H54 (cell line): ENCODE measurements around the gene SOX6.
"Not testable (repeated sequence)": the region's sequence is repeated elsewhere in the genome, so short reads cannot be mapped to it uniquely, and the experiment has no call there.

Source experiments
- DNase-seq: peaks from one replicate; pipeline ENCODE4 v3.0.0; 2011; ENCODE audit warnings: low spot score, mixed read lengths; ENCODE audit not compliant: insufficient read length
- FAIRE-seq: peaks from 3 replicates; lab custom pipeline; 2011; peaks lifted over from hg19 to GRCh38; lab: Jason Lieb, UNC
- POLR2A ChIP-seq: IDR thresholded peaks from 2 replicates; pipeline ENCODE4 v1.6.1; 2011; ENCODE audit warnings: low read depth, mild to moderate bottlenecking, low read length

SOX6 gene

DNA sequence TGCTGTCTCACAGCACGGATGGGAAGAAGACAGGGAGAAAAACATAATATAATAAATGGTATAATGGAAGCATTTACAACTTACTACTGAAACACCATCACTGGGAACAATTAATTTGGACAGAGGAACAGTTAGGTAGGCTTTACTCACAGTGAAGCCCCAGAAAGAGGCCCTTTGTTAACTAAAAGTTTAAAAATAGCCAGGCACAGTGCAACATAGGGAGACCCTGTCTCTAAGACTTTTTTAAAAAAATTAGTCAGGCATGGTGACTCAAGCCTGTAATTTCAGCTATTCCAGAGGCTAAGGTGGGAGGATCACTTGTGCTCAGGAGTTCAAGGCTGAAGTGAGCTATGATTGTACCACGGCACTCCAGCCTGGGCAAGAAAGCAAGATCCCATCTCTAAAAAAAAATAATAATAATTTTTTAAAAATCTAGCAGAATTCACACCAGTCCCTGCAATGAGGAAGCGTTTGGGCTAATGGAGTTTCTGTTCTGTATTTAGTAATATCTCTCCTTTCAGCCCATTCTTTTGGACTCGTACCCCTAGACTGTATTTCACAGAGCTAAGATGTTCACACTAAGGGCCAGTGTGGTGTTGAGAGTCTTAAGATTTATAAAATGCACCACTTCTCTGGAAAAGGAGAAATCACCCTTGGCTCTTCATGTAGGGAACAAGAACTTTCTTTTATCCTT is 275.5 kb downstream of the SOX6 start:
- no peak for TF ChIP-seq POLR2A
- FAIRE-seq = no peak
- no peak for DNase-seq

DNA sequence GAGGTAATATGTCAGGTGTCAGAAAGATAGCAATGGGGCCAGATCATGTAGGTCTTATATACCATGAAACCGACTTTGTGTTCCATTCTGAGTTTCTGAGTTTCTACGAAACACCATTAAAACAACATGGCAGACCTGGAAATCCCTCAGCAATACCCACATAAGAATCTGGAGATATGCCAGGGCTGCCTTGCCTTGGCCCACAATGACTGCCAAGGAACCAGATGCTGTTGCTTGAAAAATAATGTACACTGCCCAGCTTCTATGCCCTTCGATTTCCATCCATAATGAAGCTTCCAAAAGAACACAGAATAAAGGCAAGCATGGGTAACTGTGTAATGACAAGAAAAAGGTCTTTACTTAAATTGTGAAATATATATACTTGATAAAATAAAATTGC is 277.4 kb downstream of the SOX6 start:
- DNase-seq (no peak), FAIRE-seq (no peak)
- TF ChIP-seq POLR2A = no peak

DNA sequence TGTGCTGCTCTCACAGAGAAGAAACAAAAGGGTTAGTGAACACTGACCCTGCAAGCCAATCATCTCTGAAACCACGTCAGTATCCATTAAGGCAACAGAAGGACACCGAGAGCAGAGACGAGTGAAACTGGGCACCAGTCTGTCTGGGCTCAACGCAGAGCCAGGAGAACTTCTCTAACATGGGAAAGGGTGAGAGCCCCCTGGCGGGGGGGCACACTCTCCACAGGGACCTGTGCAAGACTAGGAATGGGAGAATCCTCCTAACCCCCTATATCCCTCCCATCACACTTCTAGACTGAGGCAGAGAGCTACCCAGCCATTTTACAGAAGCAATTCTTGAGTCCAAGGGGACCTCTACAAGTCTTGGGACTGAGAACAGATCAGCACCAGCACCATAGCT is 285.8 kb downstream of the SOX6 start:
- DNase-seq = no peak
- FAIRE-seq = no peak
- no peak for TF ChIP-seq POLR2A

DNA sequence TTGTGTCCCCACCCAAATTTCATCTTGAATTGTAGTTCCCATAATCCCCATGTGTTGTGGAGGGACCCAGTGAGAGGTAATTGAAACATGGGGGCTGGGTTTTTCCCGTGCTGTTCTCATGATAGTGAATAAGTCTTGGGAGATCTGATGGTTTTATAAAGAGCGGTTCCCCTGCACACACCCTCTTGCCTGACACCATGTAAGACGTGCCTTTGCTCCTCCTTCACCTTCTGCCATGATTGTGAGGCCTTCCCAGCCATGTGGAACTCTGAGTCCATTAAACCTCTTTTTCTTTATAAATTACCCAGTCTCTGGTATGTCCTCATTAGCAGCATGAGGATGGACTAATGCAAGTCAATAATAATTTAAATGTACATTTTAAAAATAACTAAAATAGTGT is 289.1 kb downstream of the SOX6 start:
- FAIRE-seq, DNase-seq: not testable (repeated sequence)

DNA sequence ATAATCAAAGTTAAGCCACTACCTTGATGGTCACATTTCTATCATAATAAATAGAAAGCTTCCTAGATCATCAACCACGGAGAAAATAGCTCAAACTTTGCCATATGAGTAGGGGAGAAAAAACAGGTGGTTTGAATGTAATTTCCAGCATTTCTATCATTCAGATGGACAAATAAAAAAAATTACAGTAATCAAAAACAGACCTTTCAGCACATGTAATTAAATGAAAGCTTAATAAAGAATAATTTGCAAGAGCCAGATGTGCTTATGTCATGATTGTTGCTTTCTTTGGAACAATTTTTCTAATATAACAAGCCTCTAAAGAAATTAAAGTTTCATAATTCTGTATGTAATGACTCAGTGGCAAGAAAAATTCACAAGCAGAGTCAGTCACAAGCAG is 297.0 kb downstream of the SOX6 start:
- DNase-seq (no peak), FAIRE-seq (no peak)
- TF ChIP-seq POLR2A = no peak

DNA sequence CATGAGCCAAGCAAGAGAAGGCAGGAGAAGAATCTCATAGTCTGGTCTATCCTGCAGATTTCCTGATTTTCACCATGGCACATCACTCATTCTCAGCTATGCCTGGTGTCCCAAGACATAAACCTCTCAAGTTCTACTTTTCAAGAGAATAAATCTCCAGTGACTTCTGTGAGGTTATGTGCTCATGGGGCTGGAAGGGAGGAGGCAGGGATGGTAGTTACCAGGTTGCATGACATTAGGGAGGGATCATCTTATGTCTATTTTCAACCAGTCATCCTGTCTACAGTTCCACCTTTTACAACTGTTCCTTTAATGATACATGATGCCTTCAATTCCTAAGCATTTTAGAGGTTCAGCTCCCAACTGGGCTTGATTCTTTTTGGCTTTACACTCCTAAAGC is 297.7 kb downstream of the SOX6 start:
- no peak for TF ChIP-seq POLR2A
- DNase-seq (no peak), FAIRE-seq (no peak)

DNA sequence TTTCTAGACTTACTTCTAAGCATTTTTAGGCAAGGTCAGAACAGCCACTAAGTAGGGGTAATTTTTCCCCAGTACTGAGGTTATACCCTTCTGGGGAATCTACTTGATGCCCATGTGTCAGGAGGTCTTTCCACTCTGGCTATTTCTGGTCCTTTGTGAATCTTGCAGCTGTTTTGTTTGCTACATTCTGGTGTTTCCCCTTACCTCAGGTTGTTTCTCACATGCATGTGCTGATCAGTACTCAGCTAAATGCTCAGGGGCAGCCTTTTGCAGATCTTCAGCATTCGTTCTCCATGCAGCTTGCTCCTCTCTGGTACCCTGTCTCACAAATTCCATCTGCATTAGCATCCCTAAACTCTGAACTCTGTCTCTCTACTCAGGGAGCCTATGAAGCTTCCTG is 303.6 kb downstream of the SOX6 start:
- DNase-seq (no peak), FAIRE-seq (no peak)
- no peak for TF ChIP-seq POLR2A

DNA sequence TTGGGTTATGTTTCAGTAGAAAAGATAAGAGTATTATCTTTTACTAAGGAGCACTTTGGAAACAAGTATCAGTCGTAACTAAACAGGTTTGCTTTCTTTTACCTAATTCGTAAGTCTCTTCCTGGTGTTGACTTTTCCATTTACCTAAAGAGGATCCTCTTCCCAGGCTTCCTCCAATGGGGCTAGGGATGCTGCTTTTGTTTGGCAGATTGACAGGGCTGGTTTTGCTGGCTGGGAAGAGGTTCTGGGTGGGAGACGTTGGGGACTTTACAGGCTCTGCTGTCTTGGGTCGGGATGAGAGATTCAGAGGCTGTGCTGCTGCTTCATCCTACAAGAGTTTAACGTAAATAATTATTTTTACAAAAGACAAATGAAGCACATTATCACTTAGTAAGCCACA is 306.7 kb downstream of the SOX6 start:
- FAIRE-seq (no peak), DNase-seq (no peak)
- TF ChIP-seq POLR2A = no peak

DNA sequence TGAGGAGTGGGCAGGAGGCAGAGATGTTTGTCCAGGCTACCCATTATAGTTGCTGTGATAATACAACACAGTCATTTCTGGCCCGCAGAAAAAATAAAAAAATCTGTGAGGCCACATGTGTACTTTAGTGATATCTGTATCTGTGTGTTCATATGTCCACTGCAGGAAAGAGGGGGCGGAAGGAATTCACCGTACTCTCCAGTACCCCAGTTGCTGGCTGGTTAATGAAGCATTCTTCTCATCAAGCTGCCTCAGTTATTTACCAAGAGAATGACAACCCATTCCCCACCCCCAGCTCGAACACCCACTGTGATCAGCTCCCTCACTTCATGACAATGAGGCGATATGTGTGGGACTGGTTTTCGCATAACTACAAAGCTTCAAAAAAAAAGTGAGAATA is 309.3 kb downstream of the SOX6 start:
- no peak for FAIRE-seq
- no peak for TF ChIP-seq POLR2A
- no peak for DNase-seq

DNA sequence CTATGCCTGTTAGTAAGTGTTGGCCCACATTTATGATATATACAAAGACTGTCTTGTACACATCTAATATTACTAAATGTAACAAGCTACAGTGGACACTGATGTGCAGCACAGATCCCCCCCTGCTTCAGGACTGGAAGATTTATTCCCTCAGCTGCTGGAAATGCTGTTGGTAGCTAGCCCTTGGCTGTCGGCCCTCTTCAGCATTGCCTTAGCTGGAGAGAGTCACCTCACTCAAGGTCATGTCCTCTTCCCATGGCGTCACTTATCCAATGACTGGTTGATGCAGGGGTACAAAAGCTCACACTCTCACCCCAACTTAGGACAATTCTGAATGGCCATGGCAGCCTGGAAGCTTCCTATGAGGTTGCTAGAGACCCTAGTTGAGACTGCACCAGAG is 312.7 kb downstream of the SOX6 start:
- FAIRE-seq = no peak

DNA sequence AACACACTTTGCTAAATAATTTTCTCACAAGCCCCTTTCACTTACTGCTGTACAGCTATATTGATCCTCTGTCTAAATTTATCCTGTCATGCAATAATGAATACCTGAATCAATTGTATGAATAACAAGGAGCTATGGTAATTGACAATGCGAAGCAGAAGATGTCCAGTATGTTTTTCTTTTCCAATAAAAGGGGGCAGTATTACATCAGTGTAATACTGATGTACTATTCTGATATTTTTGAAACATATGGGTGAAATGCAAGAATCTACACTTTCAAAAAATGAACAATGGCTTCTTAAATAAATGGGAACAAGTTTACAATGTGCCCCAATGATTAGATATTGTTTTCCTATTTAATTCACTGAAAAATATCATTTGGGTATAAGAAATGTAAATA is 315.1 kb downstream of the SOX6 start:
- no peak for TF ChIP-seq POLR2A
- FAIRE-seq (no peak), DNase-seq (no peak)

More for the DNA sequence above, 312.7 kb downstream of the SOX6 start:
- DNase-seq = no peak
- no peak for TF ChIP-seq POLR2A

DNA sequence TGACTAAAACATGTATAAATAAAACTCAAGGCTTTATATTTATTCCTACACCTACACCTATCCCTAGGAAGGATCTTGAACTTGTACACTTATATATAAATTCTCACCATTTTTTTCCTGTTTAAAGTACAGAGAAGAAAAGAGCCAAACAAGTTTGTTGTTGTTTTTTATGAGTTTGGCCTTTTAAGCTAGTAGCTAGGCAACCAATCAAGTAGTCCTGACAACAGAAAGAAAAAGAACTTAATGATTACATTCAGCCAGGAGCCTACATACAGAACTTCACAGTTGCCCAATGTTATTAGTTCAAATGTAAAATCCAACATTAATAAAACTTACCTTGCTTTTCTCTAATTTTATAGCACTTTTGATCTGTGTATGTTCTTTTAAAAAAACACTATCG is 316.2 kb downstream of the SOX6 start:
- FAIRE-seq = no peak
- no peak for DNase-seq
- no peak for TF ChIP-seq POLR2A

DNA sequence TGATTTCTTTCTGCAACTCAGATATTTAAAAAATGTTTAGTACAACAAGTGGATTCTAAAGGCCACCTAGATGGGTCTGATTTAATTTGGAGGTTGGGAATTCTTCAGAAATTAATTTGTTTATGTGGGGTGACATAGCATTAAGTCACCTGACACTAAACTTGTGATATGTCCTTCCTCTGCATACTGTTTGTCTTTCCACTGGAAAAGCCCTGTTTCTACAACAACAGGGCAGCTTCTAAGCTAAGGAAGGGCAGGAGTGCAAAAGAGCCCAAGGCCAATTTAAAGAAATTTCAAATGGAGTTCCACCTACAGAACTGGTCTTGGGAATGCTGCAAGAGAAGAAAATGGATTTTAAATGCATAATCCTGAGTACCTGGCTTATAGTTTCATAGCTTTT is 319.2 kb downstream of the SOX6 start:
- FAIRE-seq (no peak), DNase-seq (no peak)
- TF ChIP-seq POLR2A = no peak

DNA sequence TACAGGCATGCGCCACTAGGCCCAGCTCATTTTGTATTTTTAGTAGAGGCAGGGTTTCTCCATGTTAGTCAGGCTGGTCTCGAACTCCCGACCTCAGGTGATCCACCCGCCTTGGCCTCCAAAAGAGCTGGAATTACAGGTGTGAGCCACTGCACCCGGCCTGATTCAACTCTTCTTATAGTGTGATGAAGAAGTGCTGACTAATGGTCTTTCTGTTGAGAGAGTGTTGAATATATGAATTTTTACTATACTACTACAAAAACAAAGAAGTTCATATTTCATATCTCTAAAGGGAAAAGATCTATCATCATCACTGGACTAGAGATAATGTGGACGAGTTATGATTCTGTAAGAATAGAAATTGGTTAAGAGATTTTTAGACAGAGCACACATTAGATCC is 320.1 kb downstream of the SOX6 start:
- no peak for FAIRE-seq
- no peak for DNase-seq
- TF ChIP-seq POLR2A = no peak

DNA sequence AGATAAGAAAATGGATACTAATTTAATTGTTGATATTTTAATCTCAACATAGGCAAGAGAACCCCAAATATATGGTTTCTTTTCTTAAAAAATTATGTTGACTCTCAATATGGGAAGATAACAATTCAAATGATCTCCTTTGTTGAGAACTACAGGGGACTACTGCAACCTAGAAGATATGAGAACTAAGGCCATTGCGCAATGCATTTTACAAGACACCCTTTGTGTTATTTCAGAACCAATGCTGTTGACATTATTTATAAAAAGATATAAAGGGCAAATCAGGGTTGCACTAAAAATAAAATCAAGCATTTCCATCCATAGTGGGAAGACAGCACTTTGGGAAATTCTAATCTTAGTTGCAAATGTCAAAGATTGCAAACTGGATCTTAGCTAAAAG is 322.3 kb downstream of the SOX6 start:
- FAIRE-seq (no peak), DNase-seq (no peak)
- no peak for TF ChIP-seq POLR2A
